Choroid plexus epithelial cell (primary cell): ENCODE measurements around the gene HNRNPK.

Source experiments
- DNase-seq: peaks from one replicate; pipeline ENCODE4 v3.0.0-alpha.2; 2010; ENCODE audit warnings: low read depth
- H3K4me3 ChIP-seq: 2 replicates; pipeline ENCODE4 v1.5.1; 2011; ENCODE audit warnings: low read depth, mild to moderate bottlenecking, control low read depth, low read length, moderate library complexity
- TF ChIP-seq, protein P1 (sequence below): conservative IDR thresholded peaks from 2 replicates; pipeline ENCODE4 v1.5.1; 2011; ENCODE audit warnings: low read depth, mild to moderate bottlenecking, control low read depth, inconsistent platforms, low read length, moderate library complexity

The HNRNPK gene

DNA sequence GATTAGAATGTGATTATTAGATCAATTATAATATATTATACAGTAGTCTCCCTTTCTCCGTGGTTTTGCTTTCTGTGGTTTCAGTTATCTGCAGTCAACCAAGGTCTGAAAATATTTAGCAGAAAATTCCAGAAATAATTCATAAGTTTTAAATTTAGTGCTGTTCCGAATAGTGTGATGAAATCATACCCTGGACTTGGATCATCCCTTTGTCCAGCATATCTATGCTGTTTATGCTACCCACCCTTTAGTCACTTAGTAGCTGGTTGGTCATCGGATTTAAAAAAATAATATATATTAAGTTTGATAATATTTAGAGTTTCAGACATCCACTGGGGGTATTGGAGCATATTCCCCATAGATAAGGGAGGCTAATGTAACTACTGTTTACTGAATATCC, 20.2 kb upstream of the HNRNPK start:
- H3K4me3 ChIP-seq, result no peak overlapping the region
- TF ChIP-seq, protein P1, sequence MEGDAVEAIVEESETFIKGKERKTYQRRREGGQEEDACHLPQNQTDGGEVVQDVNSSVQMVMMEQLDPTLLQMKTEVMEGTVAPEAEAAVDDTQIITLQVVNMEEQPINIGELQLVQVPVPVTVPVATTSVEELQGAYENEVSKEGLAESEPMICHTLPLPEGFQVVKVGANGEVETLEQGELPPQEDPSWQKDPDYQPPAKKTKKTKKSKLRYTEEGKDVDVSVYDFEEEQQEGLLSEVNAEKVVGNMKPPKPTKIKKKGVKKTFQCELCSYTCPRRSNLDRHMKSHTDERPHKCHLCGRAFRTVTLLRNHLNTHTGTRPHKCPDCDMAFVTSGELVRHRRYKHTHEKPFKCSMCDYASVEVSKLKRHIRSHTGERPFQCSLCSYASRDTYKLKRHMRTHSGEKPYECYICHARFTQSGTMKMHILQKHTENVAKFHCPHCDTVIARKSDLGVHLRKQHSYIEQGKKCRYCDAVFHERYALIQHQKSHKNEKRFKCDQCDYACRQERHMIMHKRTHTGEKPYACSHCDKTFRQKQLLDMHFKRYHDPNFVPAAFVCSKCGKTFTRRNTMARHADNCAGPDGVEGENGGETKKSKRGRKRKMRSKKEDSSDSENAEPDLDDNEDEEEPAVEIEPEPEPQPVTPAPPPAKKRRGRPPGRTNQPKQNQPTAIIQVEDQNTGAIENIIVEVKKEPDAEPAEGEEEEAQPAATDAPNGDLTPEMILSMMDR, result no peak
- peak; percentile 43 for DNase-seq

DNA sequence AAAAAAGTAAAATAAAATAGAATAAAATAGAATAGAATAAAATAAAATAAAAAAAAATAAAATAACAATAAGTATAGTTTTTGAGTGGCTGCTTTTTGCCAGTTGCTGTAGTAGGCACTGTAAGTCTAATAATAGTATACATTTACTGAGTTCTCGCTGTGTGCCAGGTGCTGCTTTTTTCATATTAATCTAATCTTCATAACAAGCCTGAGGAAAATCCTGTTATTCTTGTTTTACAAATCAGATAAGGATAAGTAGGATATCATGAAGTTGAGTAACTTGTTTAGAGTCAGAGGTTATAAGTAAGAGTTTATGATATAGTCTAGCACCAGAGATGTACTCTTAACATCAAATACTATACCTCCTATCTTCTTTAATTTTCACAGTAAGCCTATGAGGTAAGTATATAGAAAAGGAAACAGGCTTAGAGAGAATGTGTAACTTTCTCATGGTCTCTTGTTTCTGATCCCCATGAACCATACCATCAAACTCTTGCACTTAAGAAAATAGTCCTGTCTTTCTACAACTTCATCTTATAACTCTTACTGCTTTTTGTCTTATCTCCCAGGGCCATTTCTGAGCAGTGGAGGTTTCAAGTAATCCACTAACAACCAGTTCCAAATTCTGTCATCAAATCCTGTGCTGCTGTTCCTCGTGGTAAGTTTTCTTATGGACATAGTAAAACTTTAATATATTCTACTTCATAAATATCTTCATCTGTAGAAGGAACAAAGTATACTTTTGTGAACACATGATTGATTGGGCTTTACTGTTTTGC, 19.3 kb upstream of the HNRNPK start:
- no peak overlapping the region for H3K4me3 ChIP-seq
- TF ChIP-seq, protein P1, result no peak
- no peak for DNase-seq

DNA sequence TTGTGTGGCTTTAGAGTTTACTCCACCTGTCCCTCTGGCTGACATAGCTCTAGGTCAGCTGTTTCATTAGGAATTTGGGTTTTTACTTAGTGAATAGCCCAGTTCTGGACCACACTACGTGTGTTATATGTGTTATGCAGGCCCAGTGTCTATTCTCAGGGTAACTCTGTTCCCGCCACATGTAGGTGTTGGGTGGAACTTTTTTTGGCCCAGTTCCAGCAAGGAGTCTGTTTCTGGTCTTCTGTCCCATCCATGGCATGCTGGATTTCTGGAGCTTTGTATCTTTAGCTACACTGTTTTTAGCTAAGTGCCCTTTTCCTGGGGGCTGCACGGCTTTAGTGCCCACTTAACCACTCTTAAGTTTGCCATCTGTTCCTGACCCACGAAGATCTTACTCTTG, 16.1 kb upstream of the HNRNPK start:
- no peak for DNase-seq
- TF ChIP-seq, protein P1, result no peak
- no peak overlapping the region for H3K4me3 ChIP-seq

DNA sequence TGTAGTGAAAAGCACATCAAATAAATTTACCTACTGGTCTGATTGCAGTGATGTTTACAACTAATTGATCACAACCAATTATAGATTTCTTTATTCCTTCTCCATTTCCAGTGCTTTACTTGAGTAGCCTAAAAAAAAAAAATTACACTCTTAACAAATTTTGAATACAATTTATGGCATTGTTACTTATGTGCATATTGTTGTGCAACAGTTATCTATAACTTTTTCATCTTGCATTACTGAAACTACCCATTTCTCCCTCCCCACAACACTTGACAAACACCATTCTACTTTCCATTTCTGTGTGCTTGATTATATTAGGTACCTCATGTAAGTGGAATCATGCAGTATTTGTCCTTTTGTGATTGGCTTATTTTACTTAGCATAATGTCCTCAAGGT, 12.9 kb upstream of the HNRNPK start:
- TF ChIP-seq, protein P1, result no peak
- no peak for DNase-seq

DNA sequence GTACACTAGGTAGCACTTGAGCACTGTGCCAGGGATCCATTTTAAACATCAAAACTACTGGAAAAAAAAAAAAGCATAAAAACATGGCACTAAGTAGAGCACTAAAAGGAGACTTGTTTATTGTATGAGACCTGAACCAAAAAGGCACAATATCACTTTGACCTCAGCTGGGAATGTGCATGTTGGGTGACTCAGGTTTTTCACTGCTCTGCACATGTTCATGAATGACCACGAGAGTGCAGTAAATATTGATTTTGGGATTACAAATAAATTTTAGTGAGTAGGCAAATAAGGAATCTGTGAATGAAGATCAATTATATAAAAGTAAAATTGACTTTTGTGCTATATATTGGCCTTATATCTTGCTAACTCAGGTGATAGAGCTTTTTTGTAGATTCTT, 12.4 kb upstream of the HNRNPK start:
- TF ChIP-seq, protein P1, result peak; percentile 23
- no peak overlapping the region for H3K4me3 ChIP-seq
- DNase-seq, result peak; percentile 60

More for the DNA sequence above, 12.9 kb upstream of the HNRNPK start:
- H3K4me3 ChIP-seq, result no peak overlapping the region

DNA sequence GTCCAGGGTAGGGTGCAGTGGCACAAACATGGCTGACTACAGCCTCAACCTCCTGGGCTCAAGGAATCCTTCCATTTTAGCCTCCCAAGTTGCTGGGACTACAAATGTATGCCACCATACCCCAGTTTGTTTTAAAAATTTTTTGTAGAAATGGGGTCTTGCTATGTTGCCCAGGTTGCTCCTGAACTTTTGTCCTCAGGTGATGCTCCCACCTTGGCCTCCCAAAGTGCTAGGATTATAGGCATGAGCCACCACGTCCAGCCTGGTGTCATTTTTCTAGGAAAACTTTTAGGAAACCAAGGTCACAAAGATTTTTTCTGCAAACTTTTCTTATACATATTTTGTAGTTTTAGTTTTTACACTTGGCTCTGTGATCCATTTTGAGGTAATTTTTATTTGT, 11.3 kb upstream of the HNRNPK start:
- H3K4me3 ChIP-seq, result no peak overlapping the region
- TF ChIP-seq, protein P1, result no peak
- no peak for DNase-seq

DNA sequence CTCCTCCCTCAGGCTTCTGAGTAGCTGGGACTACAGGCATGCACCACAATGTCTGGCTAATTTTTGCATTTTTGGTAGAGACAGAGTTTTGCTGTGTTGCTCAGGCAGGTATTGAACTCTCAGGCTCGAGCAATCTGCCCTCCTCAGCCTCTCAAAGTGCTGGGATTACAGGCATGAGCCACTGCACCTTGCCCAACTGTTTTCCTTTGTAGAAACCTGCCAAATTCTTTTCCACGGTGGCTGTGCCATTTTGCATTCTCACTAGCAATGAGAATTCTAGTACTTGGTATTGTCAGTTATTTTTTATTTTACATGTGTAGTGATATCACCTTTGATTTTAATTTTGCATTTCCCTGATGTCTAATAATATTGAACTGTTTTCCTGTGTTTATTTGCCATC, 8.4 kb upstream of the HNRNPK start:
- no peak for DNase-seq
- H3K4me3 ChIP-seq, result no peak overlapping the region
- TF ChIP-seq, protein P1, result no peak
